AG04450 (cell line): ENCODE results near the gene SH2D3C. TPM values are rescaled to one million over a fixed set of nuclear protein-coding genes. Genes with fewer than 3 reads are reported as not detected.

ENCODE experiments used
- CTCF ChIA-PET: fragments of 300-600, 350-600 bp; formaldehyde crosslinking; extraction: SDS; loops from one replicate; lab custom pipeline; 2022; ENCODE audit warnings: antibody characterized with exemption, inconsistent platforms; lab: Charles Lee
- POLR2A ChIA-PET: fragments of 350-600 bp; formaldehyde crosslinking; extraction: SDS; loops from one replicate; lab custom pipeline; 2021; ENCODE audit warnings: antibody characterized with exemption, inconsistent platforms; lab: Yijun Ruan, JAX
- DNase-seq: peaks from one replicate; pipeline ENCODE4 v3.0.0-alpha.2; 2011; ENCODE audit warnings: low read depth, low spot score
- H3K27ac ChIP-seq: one replicate; pipeline ENCODE4 v1.5.1; 2012; ENCODE audit warnings: low read depth, low read length, control low read depth
- H3K27me3 ChIP-seq: one replicate; pipeline ENCODE4 v1.6.0; 2012; ENCODE audit warnings: low read length; ENCODE audit not compliant: control insufficient read depth, insufficient read depth
- H3K4me3 ChIP-seq: 2 replicates; pipeline ENCODE4 v1.5.1; 2011; ENCODE audit warnings: mild to moderate bottlenecking, low read depth, low read length, control low read depth
- H3K9me3 ChIP-seq: 2 replicates; pipeline ENCODE4 v1.5.1; 2012; ENCODE audit warnings: low read length; ENCODE audit not compliant: control insufficient read depth, insufficient read depth
- CTCF ChIP-seq: IDR thresholded peaks from 2 replicates; pipeline ENCODE4 v1.5.1; 2011; ENCODE audit warnings: low read depth, low read length, control low read depth, inconsistent platforms
- polyA plus RNA-seq: library from polyadenylated mRNA; depleted of rRNA; stranded (reverse); fragments of >200 nt; gene quantifications from 2 replicates; pipeline ENCODE4 v1.2.3, GENCODE V29; 2011

The SH2D3C gene
- polyA plus RNA-seq, 1 experiment, result not detected

GRCh38 chr9:127808347-127809001 is 30.0 kb upstream of the SH2D3C start:
- no peak for TF ChIP-seq CTCF
- ChIA-PET POLR2A (interaction anchor here (0.8 kb wide), 1 partner anchor 11 kb away, joined by 5 read pairs; no protein-coding TSS in a partner anchor), CTCF (interaction anchor here (0.6 kb wide), 1 partner anchor 23 kb away, joined by 5 read pairs; the partner anchor contains the start of gene CDK9)
- Histone ChIP-seq H3K27me3 (no peaks in the 10 kb centered on the region), H3K9me3 (no peaks in the 10 kb centered on the region), H3K27ac (no peak overlapping the region), H3K4me3 (no peak overlapping the region)
- no peak for DNase-seq

- no peak for DNase-seq
- no peak for TF ChIP-seq CTCF
- Histone ChIP-seq H3K27ac (no peak overlapping the region), H3K27me3 (no peaks in the 10 kb centered on the region), H3K9me3 (no peaks in the 10 kb centered on the region), H3K4me3 (no peak overlapping the region)
- POLR2A ChIA-PET, result no interaction called here
- CTCF ChIA-PET, result no interaction called here
Observed at GRCh38 chr9:127806871-127807270, 28.4 kb upstream of the SH2D3C start.

- Histone ChIP-seq H3K9me3 (no peaks in the 10 kb centered on the region), H3K4me3 (no peak overlapping the region), H3K27ac (no peak overlapping the region), H3K27me3 (no peaks in the 10 kb centered on the region)
- ChIA-PET POLR2A (no interaction called here), CTCF (no interaction called here)
- no peak for DNase-seq
- TF ChIP-seq CTCF, result peak; percentile 35; the same call in 1 of the 2 replicates
Observed at GRCh38 chr9:127805620-127806019, 27.2 kb upstream of the SH2D3C start.

- ChIA-PET CTCF (interaction anchor here (1.0 kb wide), 2 partner anchors 66 kb away, joined by 3 to 7 read pairs; no protein-coding TSS in a partner anchor), POLR2A (interaction anchor here (0.7 to 1.6 kb wide), 6 partner anchors 8 to 79 kb away, joined by 3 to 8 read pairs (median 4); no protein-coding TSS in a partner anchor)
- Histone ChIP-seq H3K27ac (peak overlapping the region; percentile 86), H3K27me3 (no peaks in the 10 kb centered on the region), H3K4me3 (peak overlapping the region; percentile 79), H3K9me3 (no peaks in the 10 kb centered on the region)
- DNase-seq, result no peak
- no peak for TF ChIP-seq CTCF
Observed at GRCh38 chr9:127803507-127804352, 25.3 kb upstream of the SH2D3C start.
